NCI-H82 (cell line): ENCODE measurements around the gene COMMD3.
"Not testable (repeated sequence)": the region's sequence is repeated elsewhere in the genome, so short reads cannot be mapped to it uniquely, and the experiment has no call there.

Source experiments
- DNase-seq: peaks from one replicate; lab custom pipeline; 2025; lab: John Stamatoyannopoulos, UW

Gene COMMD3

DNA sequence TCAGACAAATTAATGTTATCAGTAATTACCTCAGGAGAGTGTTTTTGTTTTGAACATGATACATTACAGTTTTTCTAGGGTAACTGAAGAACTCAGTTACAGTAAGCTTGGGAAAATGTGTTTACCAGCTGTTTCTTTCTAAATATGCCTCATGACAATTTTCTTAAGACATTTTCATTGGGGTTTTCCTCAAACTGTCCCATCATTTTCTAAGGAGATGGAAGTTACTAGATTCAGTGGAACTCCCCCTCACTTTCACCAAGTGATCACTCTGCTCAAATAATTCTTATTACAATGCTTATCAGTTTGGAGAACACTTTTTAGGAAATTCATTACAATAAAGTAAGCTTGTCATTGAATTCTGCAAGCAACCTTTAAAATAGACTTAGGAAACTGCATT is 22.7 kb downstream of the COMMD3 start:
- no peak for DNase-seq

GRCh38 chr10:22339761-22340328 is 23.7 kb downstream of the COMMD3 start:
- no peak for DNase-seq

GRCh38 chr10:22340329-22341189 is 24.4 kb downstream of the COMMD3 start:
- peak; percentile 58 for DNase-seq

DNA sequence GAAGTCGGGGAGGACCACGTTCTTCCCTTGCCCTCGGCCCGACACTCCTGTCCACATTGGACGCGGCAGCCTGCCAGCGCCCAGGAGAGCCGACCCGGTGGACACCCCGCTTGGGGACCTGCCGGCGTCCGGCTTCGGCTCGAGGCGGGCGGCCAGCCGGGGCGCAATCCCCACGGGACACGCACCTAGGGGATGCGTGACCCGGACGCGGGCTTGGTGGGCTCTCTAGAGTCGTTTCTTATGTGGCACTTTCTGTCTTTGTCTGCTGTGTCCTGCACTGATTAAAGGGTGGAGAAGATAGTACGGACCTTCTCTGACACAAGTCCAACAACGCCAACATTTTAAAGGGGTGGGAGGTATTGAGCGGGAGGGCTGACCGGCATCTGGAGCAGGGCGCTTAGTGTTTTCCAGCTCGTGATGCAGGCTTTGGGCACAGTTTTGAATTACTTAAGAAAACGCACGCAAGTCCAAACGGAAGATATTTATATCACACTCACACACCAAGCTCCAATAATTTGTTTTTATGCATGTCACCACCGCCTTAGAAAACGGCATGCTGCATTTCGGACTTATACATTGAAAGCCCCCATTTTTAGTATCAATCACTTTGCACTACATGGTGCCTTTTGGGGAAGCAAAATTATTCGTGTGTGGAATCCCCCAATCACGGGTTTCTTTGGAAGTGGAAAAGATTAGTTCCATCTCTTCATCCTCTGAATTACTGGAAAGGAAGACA is 25.2 kb downstream of the COMMD3 start:
- DNase-seq = no peak

DNA sequence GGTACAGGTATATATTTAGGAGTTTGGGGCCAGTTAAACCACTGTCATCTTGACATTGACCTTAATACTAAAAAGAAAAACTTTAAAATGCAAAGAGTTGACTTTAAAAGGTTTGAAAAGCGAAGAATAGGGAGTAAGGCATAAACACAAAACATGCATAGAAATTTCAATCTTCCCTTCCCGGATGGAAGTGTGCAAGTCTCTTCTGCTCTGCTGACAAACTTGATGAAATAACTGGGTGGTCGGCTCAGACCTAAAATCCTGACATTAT is 25.7 kb downstream of the COMMD3 start:
- no peak for DNase-seq

GRCh38 chr10:22342421-22342820 is 26.2 kb downstream of the COMMD3 start:
- DNase-seq = no peak

GRCh38 chr10:22343731-22344130 is 27.5 kb downstream of the COMMD3 start:
- no peak for DNase-seq

GRCh38 chr10:22344249-22344648 is 28.1 kb downstream of the COMMD3 start:
- no peak for DNase-seq

DNA sequence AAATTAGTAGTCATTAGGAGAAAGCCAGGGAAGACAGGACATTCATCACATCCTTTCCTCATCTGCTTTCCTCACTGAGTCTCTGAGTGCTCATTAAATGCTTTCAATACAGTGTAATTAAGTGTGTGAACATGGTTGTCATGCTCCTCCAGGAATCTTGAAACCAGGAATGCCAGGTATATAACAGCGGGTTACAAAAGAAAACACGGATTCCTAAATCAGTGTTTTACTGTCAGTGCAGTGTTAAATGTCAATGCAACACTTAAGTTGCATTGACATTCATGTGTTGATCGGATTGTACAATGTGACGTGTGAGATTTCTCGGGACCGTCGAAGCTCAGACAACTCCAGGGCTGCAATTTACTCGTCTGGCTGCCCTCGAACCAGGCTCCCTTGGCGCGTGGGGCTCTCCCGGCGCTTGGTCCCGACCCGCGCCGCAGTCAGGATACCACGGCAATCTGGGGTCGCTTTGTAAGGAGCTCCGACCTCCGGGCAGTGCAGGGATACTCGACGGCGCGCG is 28.7 kb downstream of the COMMD3 start:
- no peak for DNase-seq

- peak; percentile 34 for DNase-seq
Measured at GRCh38 chr10:22345301-22346095, 29.3 kb downstream of the COMMD3 start, which contains the start of gene SPAG6. TSS of gene SPAG6 (plus strand) at chr10:22345496. CDS start at chr10:22345612, 116 bp downstream.

DNA sequence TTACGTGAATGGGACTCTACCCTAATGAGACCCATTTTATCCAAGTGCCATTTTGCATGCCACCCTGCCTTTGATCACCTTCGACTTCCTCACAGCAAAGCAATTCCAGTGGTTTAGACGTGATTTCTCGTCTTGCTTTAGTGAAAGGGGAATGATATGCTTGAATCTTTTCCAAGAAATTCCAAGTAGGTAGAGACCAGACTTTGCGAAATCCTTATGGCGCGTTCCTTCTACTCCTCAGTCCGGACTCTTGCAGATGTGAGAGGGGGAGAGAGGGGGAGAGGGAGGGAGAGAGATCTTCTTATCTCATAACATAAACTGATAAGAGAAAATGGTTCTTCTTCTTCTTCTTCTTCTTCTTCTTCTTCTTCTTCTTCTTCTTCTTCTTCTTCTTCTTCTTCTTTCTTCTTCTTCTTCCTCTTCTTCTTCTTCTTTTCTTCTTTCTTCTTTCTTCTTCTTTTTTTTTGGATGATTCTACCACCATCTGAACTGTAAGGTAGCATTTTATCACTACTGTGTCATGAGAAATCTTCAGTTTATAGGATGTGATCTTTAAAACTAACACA is 30.0 kb downstream of the COMMD3 start:
- no peak for DNase-seq

DNA sequence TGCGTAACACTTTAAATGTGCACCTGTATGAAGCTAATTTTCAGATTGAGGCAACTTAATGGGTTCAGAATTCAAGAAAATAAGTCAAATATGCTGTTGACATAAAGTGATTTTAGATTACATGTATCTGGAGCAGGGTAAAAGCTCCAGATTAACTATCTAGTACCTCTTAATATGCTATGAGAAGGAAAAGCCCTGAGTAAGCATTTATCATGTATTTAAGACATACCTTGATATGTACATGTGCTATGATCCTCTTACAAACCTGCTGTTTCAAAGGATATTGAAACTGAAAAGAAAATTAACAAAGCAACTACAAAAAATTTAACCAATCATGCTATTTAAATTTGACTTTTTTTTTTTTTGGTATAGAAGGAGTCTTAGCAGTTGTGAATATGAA is 33.6 kb downstream of the COMMD3 start:
- DNase-seq = no peak

GRCh38 chr10:22351131-22351703 is 35.0 kb downstream of the COMMD3 start:
- no peak for DNase-seq

GRCh38 chr10:22356324-22356873 is 40.2 kb downstream of the COMMD3 start:
- DNase-seq = no peak

GRCh38 chr10:22357770-22358169 is 41.6 kb downstream of the COMMD3 start:
- not testable (repeated sequence) for DNase-seq

DNA sequence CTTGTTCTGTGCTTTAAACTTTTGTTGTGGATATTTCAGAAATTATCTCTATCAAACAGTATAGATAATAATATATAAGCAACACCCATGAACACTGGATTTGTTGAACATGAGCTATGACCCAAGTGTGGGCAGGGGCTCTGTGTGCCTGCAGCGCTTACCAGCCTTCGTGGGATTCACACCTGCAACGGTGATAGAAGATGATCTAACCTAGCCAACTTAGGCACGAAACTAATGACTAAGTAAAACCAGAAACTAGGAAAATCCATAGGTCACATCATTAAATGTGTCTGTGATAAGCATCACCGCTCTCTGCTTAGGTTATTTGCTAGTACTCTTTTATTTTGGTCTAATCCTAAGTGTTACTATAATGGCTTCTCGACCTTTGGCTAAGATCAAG is 47.1 kb downstream of the COMMD3 start:
- DNase-seq = no peak

DNA sequence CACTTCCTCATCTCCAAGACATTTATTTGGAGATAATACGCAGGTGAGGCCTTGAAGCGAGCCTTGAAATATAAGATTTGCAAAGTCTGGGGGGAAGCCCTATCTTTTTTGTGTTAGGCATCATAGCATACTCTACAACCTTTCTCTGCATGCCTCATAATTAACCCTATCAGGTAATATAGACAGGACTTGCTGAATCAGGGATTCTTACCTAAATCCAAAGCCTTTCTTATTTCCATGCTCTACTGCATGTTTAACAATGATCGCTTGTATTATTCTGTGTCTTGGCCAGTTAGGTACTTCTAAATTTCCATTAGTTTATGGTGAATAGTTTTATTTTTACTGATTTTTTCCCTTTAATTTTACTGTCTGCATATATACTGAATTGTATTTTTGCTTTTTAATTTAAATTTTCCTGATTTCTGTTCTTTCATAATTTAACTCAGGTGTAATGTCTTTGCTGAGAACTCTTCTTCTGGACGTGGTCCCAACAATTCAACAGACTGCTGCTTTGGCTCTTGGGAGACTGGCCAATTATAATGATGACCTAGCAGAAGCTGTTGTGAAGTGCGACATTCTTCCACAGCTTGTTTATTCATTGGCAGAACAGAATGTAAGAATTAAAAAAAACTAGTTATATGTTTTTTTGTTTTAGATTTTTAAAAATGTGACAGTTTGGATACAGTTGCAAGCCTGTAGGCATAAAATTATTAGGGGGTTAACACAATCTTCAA is 48.4 kb downstream of the COMMD3 start:
- DNase-seq = no peak

DNA sequence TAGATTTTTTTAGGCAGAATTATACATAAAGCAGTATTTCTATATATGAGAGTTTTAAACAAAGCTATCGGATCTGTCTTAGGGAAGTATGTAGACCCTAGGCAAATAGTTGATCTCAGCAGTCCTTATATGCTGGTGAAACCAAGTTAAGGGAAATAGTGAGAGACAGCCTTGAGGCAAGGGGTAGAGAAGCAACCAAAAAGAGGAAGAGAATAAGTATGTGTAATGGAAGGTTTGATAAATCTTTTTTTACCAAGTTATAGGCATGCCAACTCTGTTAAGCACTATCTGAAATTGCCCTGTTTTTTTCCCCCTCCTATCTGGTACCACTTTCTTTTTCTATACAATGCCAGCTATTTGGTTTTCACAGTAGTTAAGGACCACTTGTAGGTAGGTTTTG is 49.0 kb downstream of the COMMD3 start:
- no peak for DNase-seq

DNA sequence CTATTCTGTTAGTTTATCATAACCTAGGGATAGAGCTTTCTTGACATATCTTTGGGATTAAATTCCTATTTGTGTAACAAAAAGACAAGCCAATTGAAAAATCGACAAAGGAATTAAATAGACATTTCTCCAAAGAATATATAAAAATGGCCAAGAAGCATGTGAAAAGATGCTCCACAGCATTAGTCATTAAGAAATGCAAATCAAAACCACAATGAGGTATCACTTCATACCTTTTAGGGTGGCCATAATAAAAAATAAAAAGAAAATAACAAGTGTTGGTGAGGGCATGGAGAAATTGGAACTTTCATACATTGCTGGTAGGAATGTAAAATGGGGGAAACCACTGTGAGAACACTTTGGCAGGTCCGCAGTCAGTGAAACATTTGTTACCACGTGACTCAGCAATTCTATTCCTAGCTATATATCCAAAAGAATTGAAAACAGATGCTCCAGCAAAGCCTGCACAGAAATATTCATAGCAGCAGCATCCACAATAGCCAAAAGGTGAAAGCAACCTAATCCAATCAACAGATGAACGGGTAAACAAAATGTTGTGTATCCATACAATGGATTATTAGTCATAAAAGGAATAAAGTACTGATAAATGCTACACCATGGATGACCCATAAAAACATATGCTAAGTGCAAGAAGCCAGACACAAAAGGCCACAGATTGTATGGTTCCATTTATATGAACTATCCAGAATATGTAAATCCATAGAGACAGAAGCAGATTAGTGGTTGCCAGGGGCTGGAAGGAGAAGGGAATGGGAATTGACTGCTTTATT is 49.7 kb downstream of the COMMD3 start:
- peak; percentile 16 for DNase-seq

DNA sequence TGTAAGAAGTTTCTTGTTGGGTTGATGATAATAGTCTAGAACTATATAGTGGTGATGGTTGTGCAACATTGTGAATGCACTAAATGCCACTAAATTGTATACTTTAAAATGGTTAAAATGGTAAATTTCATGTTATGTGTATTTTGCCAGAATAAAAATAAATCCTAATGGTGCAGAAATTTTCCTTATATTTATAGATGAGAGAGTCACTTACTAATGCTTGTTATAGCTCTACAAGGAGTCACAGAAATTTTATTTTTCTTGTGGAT is 50.2 kb downstream of the COMMD3 start:
- DNase-seq = no peak
